Measurements from ENCODE around the gene SPOCD1.

Gene SPOCD1

GRCh38 chr1:31769720-31770390 is 46.0 kb downstream of the SPOCD1 start:
- no peak for DNase-seq

GRCh38 chr1:31768939-31769704 is 46.7 kb downstream of the SPOCD1 start:
- no peak for DNase-seq

GRCh38 chr1:31768407-31768907 is 47.4 kb downstream of the SPOCD1 start:
- no peak for DNase-seq

- DNase-seq, result no peak
These were observed 48.6 kb downstream of the SPOCD1 start for GRCh38 chr1:31767225-31767624.

GRCh38 chr1:31765516-31765915 is 50.3 kb downstream of the SPOCD1 start:
- no peak for DNase-seq

GRCh38 chr1:31765041-31765467 is 50.8 kb downstream of the SPOCD1 start:
- DNase-seq, result no peak

GRCh38 chr1:31764312-31765040 is 51.3 kb downstream of the SPOCD1 start, which contains the start of gene ADGRB2:
ADGRB2 (minus strand) TSS chr1:31764340; CDS start chr1:31757221, 7,119 bp downstream.
- no peak for DNase-seq

- DNase-seq, result no peak
These were observed 52.0 kb downstream of the SPOCD1 start for GRCh38 chr1:31763671-31764311.

- peak; percentile 65 for DNase-seq
These were observed 52.8 kb downstream of the SPOCD1 start for GRCh38 chr1:31762726-31763670.

GRCh38 chr1:31762323-31762722 is 53.5 kb downstream of the SPOCD1 start:
- DNase-seq, result no peak

- no peak for DNase-seq
These were observed 53.9 kb downstream of the SPOCD1 start for GRCh38 chr1:31761883-31762282.

- peak; percentile 50 for DNase-seq
These were observed 55.1 kb downstream of the SPOCD1 start for GRCh38 chr1:31760471-31761470.

GRCh38 chr1:31759298-31760023 is 56.4 kb downstream of the SPOCD1 start:
- DNase-seq, result no peak

GRCh38 chr1:31758823-31759222 is 57.0 kb downstream of the SPOCD1 start:
- no peak for DNase-seq

GRCh38 chr1:31757989-31758388 is 57.8 kb downstream of the SPOCD1 start:
- DNase-seq, result no peak

GRCh38 chr1:31757204-31757679 is 58.6 kb downstream of the SPOCD1 start:
- no peak for DNase-seq

- no peak for DNase-seq
These were observed 59.2 kb downstream of the SPOCD1 start for GRCh38 chr1:31756578-31756977.

- DNase-seq, result no peak
These were observed 59.9 kb downstream of the SPOCD1 start for GRCh38 chr1:31755850-31756492.

GRCh38 chr1:31755197-31755611 is 60.6 kb downstream of the SPOCD1 start:
- DNase-seq, result no peak
